HepG2 (cell line): ENCODE measurements around the gene ADGRG6. TPM values are rescaled to one million over a fixed set of nuclear protein-coding genes. Genes with fewer than 3 reads are reported as not detected.

ENCODE experiments used
- ADNP ChIP-seq: sonication (generic); formaldehyde crosslinking; IDR thresholded peaks from 2 replicates; pipeline ENCODE4 v1.4.0; 2020; ENCODE audit warnings: missing genetic modification reagents
- BRCA1 ChIP-seq: sonication (generic); formaldehyde crosslinking; IDR thresholded peaks from 2 replicates; pipeline ENCODE4 v1.4.0; 2020; ENCODE audit warnings: missing genetic modification reagents
- GFI1 ChIP-seq: sonication (generic); formaldehyde crosslinking; IDR thresholded peaks from 2 replicates; pipeline ENCODE4 v1.5.0; 2020; ENCODE audit warnings: missing genetic modification reagents, mild to moderate bottlenecking, borderline replicate concordance
- HIVEP1 ChIP-seq: sonication (generic); formaldehyde crosslinking; IDR thresholded peaks from 2 replicates; pipeline ENCODE4 v1.4.0; 2020; ENCODE audit warnings: mild to moderate bottlenecking, missing genetic modification reagents
- HNF4G ChIP-seq, 2 experiments: sonication (generic) in 1 of 2; formaldehyde crosslinking in 1 of 2; IDR thresholded peaks; 2 replicates each; pipeline versions ENCODE4 v1.4.0 to v1.6.1; 2011 to 2020; ENCODE audit warnings: borderline replicate concordance in 2 of 2, low read depth in 2 of 2, mild to moderate bottlenecking in 2 of 2, low read length in 1 of 2, missing genetic modification reagents in 1 of 2, moderate library complexity in 1 of 2
- HOXD1 ChIP-seq: sonication (generic); formaldehyde crosslinking; IDR thresholded peaks from 2 replicates; pipeline ENCODE4 v1.5.0; 2020; ENCODE audit warnings: missing genetic modification reagents
- MTF2 ChIP-seq: sonication (generic); formaldehyde crosslinking; IDR thresholded peaks from 2 replicates; pipeline ENCODE4 v1.5.0; 2020; ENCODE audit warnings: missing genetic modification reagents, borderline replicate concordance
- MXD4 ChIP-seq: IDR thresholded peaks from 2 replicates; pipeline ENCODE4 v1.6.1; 2016; ENCODE audit warnings: mild to moderate bottlenecking, missing biosample characterization, missing genetic modification reagents
- PPARG ChIP-seq: conservative IDR thresholded peaks from 2 replicates; pipeline ENCODE4 v1.6.1; 2016; ENCODE audit warnings: missing biosample characterization, missing genetic modification reagents
- ZKSCAN5 ChIP-seq: sonication (generic); formaldehyde crosslinking; IDR thresholded peaks from 2 replicates; pipeline ENCODE4 v1.5.1; 2020; ENCODE audit warnings: mild to moderate bottlenecking, missing genetic modification reagents
- ZMYM3 ChIP-seq: sonication (generic); formaldehyde crosslinking; IDR thresholded peaks from 2 replicates; pipeline ENCODE4 v1.5.1; 2020; ENCODE audit warnings: mild to moderate bottlenecking, missing genetic modification reagents
- ZNF367 ChIP-seq: sonication (generic); formaldehyde crosslinking; IDR thresholded peaks from 2 replicates; pipeline ENCODE4 v1.4.0; 2020; ENCODE audit warnings: missing genetic modification reagents, borderline replicate concordance
- ZNF766 ChIP-seq: sonication (generic); formaldehyde crosslinking; IDR thresholded peaks from 2 replicates; pipeline ENCODE4 v1.5.0; 2020; ENCODE audit warnings: missing genetic modification reagents, borderline replicate concordance
- polyA plus RNA-seq, 8 experiments: library from polyadenylated mRNA; depleted of rRNA in 3 of 8; stranded (reverse) in 7 of 8; unstranded in 1 of 8; fragments of >200 nt; fragmentation: Illumina TruSeq in 4 of 8; extraction: Trizol in 4 of 8; gene quantifications; 2 replicates each; pipeline versions ENCODE4 v1.2.1 to v1.2.3, GENCODE V29; 2011 to 2016; ENCODE audit warnings: low read depth in 4 of 8, missing spikeins in 1 of 8, mixed read lengths in 1 of 8; ENCODE audit not compliant: insufficient read depth in 1 of 8
- total RNA-seq, 5 experiments: library from RNA; depleted of rRNA; stranded (reverse); fragments of >200 nt; fragmentation: Illumina TruSeq; extraction: Trizol; gene quantifications; 2 replicates each; pipeline ENCODE4 v1.2.3, GENCODE V29; 2016; ENCODE audit warnings: low read depth in 1 of 5
- TF ChIP-seq, protein P1 (sequence below): IDR thresholded peaks from 2 replicates; pipeline ENCODE4 v1.6.1; 2016; ENCODE audit warnings: mild to moderate bottlenecking
- TF ChIP-seq, protein P2 (sequence below): sonication (generic); formaldehyde crosslinking; IDR thresholded peaks from 2 replicates; pipeline ENCODE4 v1.5.1; 2020; ENCODE audit warnings: mild to moderate bottlenecking, missing genetic modification reagents
- TF ChIP-seq, protein P3 (sequence below): sonication (generic); formaldehyde crosslinking; IDR thresholded peaks from one replicate; pipeline ENCODE4 v1.5.1; 2020; ENCODE audit warnings: mild to moderate bottlenecking, missing genetic modification reagents; ENCODE audit errors: not compliant biosample characterization

The ADGRG6 gene
- total and polyA plus RNA-seq, 2 of the 13 experiments (the other 11 are each of a cell fraction or from before 2014, with no cell fraction given): 129 to 249 TPM

DNA sequence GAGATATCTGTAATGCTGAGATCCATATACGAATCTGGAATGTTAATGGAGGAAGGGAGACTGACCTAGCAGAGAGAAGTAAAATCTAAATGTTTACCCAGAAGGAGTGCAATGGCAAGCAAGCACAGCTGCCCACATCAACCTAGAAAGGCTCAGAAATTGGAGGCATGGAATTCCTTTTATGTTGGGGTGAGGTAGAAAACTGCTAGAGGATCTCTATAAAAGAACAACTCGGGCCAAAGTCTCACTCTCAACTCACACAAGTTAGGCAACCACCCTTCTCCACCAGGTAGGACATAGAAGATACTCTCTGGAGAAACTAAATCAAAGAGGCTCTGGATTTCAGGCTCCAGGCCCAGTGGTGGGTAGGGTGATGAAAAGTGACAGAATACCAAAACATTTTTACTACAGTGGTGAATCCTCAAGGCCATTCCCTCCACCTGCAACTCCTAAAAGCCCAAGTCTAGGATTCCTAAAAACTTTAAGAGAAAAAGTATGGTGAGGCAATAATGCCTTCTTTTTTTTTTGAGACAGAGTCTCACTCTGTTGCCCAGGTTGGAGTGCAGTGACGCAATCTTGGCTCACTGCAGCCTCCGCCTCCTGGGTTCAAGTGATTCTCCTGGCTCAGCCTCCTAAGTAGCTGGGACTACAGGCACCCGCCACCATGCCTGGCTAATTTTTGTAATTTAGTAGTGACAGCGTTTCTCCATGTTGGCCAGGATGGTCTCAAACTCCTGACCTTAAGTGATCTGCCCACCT is 9.5 kb upstream of the ADGRG6 start (continued):
- TF ChIP-seq MTF2 (CRISPR knock-in tag): no peak
- TF ChIP-seq, protein P1, sequence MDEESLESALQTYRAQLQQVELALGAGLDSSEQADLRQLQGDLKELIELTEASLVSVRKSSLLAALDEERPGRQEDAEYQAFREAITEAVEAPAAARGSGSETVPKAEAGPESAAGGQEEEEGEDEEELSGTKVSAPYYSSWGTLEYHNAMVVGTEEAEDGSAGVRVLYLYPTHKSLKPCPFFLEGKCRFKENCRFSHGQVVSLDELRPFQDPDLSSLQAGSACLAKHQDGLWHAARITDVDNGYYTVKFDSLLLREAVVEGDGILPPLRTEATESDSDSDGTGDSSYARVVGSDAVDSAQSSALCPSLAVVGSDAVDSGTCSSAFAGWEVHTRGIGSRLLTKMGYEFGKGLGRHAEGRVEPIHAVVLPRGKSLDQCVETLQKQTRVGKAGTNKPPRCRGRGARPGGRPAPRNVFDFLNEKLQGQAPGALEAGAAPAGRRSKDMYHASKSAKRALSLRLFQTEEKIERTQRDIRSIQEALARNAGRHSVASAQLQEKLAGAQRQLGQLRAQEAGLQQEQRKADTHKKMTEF: 0 out of 2 replicates have a peak, but pooled peaks have one; percentile 13
- TF ChIP-seq MXD4 (CRISPR knock-in tag): no peak
- TF ChIP-seq BRCA1: no peak
- TF ChIP-seq GFI1 (CRISPR knock-in tag): no peak
- TF ChIP-seq ZNF766 (CRISPR knock-in tag): no peak
- TF ChIP-seq HNF4G (IDR thresholded peaks at IDR 0.05; ENCODE audit: borderline replicate concordance, low read depth, low read length): peak; percentile 53; the same call in 1 of the 2 replicates
- no peak for TF ChIP-seq HNF4G (CRISPR knock-in tag; IDR thresholded peaks at IDR 0.05; ENCODE audit: borderline replicate concordance, low read depth)
- TF ChIP-seq HOXD1 (CRISPR knock-in tag): no peak
- no peak for TF ChIP-seq ZKSCAN5 (CRISPR knock-in tag)
- TF ChIP-seq ADNP (CRISPR knock-in tag): peak; percentile 59; the same call in 1 of the 2 replicates
- TF ChIP-seq HIVEP1 (CRISPR knock-in tag): no peak
- TF ChIP-seq ZNF367 (CRISPR knock-in tag): no peak
- TF ChIP-seq, protein P2, sequence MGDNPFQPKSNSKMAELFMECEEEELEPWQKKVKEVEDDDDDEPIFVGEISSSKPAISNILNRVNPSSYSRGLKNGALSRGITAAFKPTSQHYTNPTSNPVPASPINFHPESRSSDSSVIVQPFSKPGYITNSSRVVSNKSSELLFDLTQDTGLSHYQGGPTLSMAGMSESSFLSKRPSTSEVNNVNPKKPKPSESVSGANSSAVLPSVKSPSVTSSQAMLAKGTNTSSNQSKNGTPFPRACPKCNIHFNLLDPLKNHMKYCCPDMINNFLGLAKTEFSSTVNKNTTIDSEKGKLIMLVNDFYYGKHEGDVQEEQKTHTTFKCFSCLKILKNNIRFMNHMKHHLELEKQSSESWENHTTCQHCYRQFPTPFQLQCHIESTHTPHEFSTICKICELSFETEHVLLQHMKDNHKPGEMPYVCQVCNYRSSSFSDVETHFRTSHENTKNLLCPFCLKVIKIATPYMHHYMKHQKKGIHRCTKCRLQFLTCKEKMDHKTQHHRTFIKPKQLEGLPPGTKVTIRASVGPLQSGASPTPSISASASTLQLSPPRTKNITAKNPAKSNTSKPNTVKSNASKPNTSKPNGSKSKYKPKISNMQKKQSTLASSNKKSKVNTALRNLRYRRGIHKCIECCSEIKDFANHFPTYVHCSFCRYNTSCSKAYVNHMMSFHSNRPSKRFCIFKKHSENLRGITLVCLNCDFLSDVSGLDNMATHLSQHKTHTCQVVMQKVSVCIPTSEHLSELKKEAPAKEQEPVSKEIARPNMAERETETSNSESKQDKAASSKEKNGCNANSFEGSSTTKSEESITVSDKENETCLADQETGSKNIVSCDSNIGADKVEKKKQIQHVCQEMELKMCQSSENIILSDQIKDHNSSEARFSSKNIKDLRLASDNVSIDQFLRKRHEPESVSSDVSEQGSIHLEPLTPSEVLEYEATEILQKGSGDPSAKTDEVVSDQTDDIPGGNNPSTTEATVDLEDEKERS (CRISPR knock-in tag): 0 out of 2 replicates have a peak, but pooled peaks have one; percentile 40
- TF ChIP-seq ZMYM3 (CRISPR knock-in tag): 0 out of 2 replicates have a peak, but pooled peaks have one; percentile 55
- TF ChIP-seq, protein P3, sequence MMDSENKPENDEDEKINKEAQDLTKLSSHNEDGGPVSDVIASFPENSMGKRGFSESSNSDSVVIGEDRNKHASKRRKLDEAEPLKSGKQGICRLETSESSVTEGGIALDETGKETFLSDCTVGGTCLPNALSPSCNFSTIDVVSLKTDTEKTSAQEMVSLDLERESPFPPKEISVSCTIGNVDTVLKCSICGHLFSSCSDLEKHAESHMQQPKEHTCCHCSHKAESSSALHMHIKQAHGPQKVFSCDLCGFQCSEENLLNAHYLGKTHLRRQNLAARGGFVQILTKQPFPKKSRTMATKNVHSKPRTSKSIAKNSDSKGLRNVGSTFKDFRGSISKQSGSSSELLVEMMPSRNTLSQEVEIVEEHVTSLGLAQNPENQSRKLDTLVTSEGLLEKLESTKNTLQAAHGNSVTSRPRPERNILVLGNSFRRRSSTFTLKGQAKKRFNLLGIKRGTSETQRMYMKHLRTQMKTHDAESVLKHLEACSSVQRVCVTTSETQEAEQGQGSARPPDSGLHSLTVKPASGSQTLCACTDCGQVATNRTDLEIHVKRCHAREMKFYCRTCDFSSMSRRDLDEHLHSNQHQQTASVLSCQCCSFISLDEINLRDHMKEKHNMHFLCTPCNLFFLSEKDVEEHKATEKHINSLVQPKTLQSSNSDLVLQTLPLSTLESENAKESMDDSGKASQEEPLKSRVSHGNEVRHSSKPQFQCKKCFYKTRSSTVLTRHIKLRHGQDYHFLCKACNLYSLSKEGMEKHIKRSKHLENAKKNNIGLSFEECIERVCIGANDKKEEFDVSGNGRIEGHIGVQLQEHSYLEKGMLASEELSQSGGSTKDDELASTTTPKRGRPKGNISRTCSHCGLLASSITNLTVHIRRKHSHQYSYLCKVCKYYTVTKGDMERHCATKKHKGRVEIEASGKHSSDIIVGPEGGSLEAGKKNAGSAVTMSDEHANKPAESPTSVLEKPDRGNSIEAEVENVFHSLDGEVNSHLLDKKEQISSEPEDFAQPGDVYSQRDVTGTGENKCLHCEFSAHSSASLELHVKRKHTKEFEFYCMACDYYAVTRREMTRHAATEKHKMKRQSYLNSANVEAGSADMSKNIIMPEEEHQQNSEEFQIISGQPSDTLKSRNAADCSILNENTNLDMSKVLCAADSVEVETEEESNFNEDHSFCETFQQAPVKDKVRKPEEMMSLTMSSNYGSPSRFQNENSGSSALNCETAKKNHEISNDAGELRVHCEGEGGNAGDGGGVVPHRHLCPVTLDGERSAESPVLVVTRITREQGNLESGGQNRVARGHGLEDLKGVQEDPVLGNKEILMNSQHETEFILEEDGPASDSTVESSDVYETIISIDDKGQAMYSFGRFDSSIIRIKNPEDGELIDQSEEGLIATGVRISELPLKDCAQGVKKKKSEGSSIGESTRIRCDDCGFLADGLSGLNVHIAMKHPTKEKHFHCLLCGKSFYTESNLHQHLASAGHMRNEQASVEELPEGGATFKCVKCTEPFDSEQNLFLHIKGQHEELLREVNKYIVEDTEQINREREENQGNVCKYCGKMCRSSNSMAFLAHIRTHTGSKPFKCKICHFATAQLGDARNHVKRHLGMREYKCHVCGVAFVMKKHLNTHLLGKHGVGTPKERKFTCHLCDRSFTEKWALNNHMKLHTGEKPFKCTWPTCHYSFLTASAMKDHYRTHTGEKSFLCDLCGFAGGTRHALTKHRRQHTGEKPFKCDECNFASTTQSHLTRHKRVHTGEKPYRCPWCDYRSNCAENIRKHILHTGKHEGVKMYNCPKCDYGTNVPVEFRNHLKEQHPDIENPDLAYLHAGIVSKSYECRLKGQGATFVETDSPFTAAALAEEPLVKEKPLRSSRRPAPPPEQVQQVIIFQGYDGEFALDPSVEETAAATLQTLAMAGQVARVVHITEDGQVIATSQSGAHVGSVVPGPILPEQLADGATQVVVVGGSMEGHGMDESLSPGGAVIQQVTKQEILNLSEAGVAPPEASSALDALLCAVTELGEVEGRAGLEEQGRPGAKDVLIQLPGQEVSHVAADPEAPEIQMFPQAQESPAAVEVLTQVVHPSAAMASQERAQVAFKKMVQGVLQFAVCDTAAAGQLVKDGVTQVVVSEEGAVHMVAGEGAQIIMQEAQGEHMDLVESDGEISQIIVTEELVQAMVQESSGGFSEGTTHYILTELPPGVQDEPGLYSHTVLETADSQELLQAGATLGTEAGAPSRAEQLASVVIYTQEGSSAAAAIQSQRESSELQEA (CRISPR knock-in tag): no peak
- TF ChIP-seq PPARG: 0 out of 2 replicates have a peak, but pooled peaks have one; percentile 17
